Hepatocyte (in vitro differentiated cells): Measurements from ENCODE around the gene DOCK3. TPM values are rescaled to one million over a fixed set of nuclear protein-coding genes. Genes with fewer than 3 reads are reported as not detected.

ENCODE experiments used
- DNase-seq: peaks from one replicate; pipeline ENCODE4 v3.0.0-alpha.2; 2016; ENCODE audit warnings: low spot score
- H2AFZ ChIP-seq: fragments of 200-600 bp; sonication (generic); 2 replicates; pipeline ENCODE4 v1.6.0; 2016; ENCODE audit warnings: antibody characterized with exemption, mild to moderate bottlenecking
- H3K27ac ChIP-seq: fragments of 200-600 bp; sonication (generic); 2 replicates; pipeline ENCODE4 v1.5.1; 2016; ENCODE audit warnings: mild to moderate bottlenecking
- H3K27me3 ChIP-seq: fragments of 200-600 bp; sonication (generic); 2 replicates; pipeline ENCODE4 v1.6.1; 2016
- H3K36me3 ChIP-seq: fragments of 200-600 bp; sonication (generic); replicated peaks from 2 replicates; pipeline ENCODE4 v1.5.1; 2016; ENCODE audit warnings: low read depth; ENCODE audit not compliant: insufficient read depth
- H3K4me1 ChIP-seq: fragments of 200-600 bp; sonication (generic); 2 replicates; pipeline ENCODE4 v1.5.1; 2016; ENCODE audit warnings: mild to moderate bottlenecking, moderate library complexity; ENCODE audit not compliant: insufficient read depth
- H3K4me2 ChIP-seq: fragments of 200-600 bp; sonication (generic); 2 replicates; pipeline ENCODE4 v1.6.0; 2016
- H3K4me3 ChIP-seq: fragments of 200-600 bp; sonication (generic); 2 replicates; pipeline ENCODE4 v1.5.1; 2016; ENCODE audit warnings: mild to moderate bottlenecking
- H3K79me2 ChIP-seq: fragments of 200-600 bp; sonication (generic); 2 replicates; pipeline ENCODE4 v1.6.0; 2017; ENCODE audit warnings: mild to moderate bottlenecking
- H3K9me2 ChIP-seq: fragments of 200-600 bp; sonication (generic); replicated peaks from 2 replicates; pipeline ENCODE4 v1.6.0; 2017; ENCODE audit warnings: mild to moderate bottlenecking; ENCODE audit not compliant: insufficient read depth
- H3K9me3 ChIP-seq: fragments of 200-600 bp; sonication (generic); 2 replicates; pipeline ENCODE4 v1.5.1; 2016; ENCODE audit warnings: low read depth, mild to moderate bottlenecking
- H4K20me1 ChIP-seq: fragments of 200-600 bp; sonication (generic); 2 replicates; pipeline ENCODE4 v1.6.0; 2016; ENCODE audit warnings: mild to moderate bottlenecking; ENCODE audit not compliant: insufficient read depth, poor library complexity, severe bottlenecking
- CTCF ChIP-seq: fragments of 200-600 bp; sonication (generic); IDR thresholded peaks from 2 replicates; pipeline ENCODE4 v1.5.1; 2016; ENCODE audit warnings: antibody characterized with exemption, mild to moderate bottlenecking; ENCODE audit not compliant: poor library complexity
- EZH2 ChIP-seq: fragments of 200-600 bp; sonication (generic); IDR thresholded peaks from 2 replicates; pipeline ENCODE4 v1.6.1; 2016; ENCODE audit warnings: antibody characterized with exemption, mild to moderate bottlenecking, borderline replicate concordance
- EZH2phosphoT487 ChIP-seq: fragments of 200-600 bp; sonication (generic); IDR thresholded peaks from one replicate; pipeline ENCODE4 v1.6.1; 2018; ENCODE audit warnings: antibody characterized with exemption, mild to moderate bottlenecking, low read depth, moderate library complexity; ENCODE audit not compliant: unreplicated experiment, severe bottlenecking
- WGBS: methylation state at CpG from one replicate; pipeline ENCODE4 v1.1.6; 2016; ENCODE audit warnings: low lambda C conversion rate; ENCODE audit errors: missing lambda C conversion rate; 5-methylcytosine and 5-hydroxymethylcytosine counted together
- polyA plus RNA-seq: library from polyadenylated mRNA; unstranded; fragments of >200 nt; fragmentation: Nextera tagmentation; extraction: Ambion mirVana; gene quantifications from 2 replicates; pipeline ENCODE4 v1.2.1, GENCODE V29; 2016
- total RNA-seq: library from RNA; depleted of rRNA; stranded (reverse); fragments of >200 nt; gene quantifications from 2 replicates; pipeline ENCODE4 v1.2.3, GENCODE V29; 2014

The DOCK3 gene
- total and polyA plus RNA-seq, 2 experiments from 2014 or later: 0.77 to 1.6 TPM

GRCh38 chr3:51137715-51138114 lies 463.0 kb downstream of the DOCK3 start:
- H3K9me2 ChIP-seq: no peaks in the 10 kb centered on the region
- H3K27ac ChIP-seq: no peak overlapping the region
- H4K20me1 ChIP-seq: no peaks in the 10 kb centered on the region
- WGBS: 100% methylated on average over 1 of the region's 1 CpG
- TF ChIP-seq EZH2: no peak
- TF ChIP-seq EZH2phosphoT487: no peak
- TF ChIP-seq CTCF: no peak
- no peak overlapping the region for H3K4me2 ChIP-seq
- H3K36me3 ChIP-seq: no peaks in the 10 kb centered on the region
- H3K4me3 ChIP-seq: no peak overlapping the region
- no peak overlapping the region for H2AFZ ChIP-seq
- no peaks in the 10 kb centered on the region for H3K27me3 ChIP-seq
- H3K4me1 ChIP-seq: no peaks in the 10 kb centered on the region
- H3K9me3 ChIP-seq: no peaks in the 10 kb centered on the region
- no peak for DNase-seq
- no peaks in the 10 kb centered on the region for H3K79me2 ChIP-seq

GRCh38 chr3:51139616-51140015 lies 464.9 kb downstream of the DOCK3 start:
- TF ChIP-seq EZH2 (no peak), EZH2phosphoT487 (no peak), CTCF (no peak)
- no peaks in the 10 kb centered on the region for H3K9me3 ChIP-seq
- H3K4me2 ChIP-seq: no peak overlapping the region
- no peak for DNase-seq
- H3K4me1 ChIP-seq: no peaks in the 10 kb centered on the region
- H4K20me1 ChIP-seq: no peaks in the 10 kb centered on the region
- H3K27me3 ChIP-seq: no peaks in the 10 kb centered on the region
- H3K79me2 ChIP-seq: no peaks in the 10 kb centered on the region
- no peaks in the 10 kb centered on the region for H3K9me2 ChIP-seq
- 86% methylated on average over 1 of the region's 1 CpG for WGBS
- no peaks in the 10 kb centered on the region for H3K36me3 ChIP-seq
- H2AFZ ChIP-seq: no peak overlapping the region
- H3K27ac ChIP-seq: no peak overlapping the region
- no peak overlapping the region for H3K4me3 ChIP-seq

GRCh38 chr3:51141573-51141972 lies 466.8 kb downstream of the DOCK3 start:
- H3K4me2 ChIP-seq: no peak overlapping the region
- H3K27ac ChIP-seq: no peak overlapping the region
- no peaks in the 10 kb centered on the region for H3K27me3 ChIP-seq
- H3K9me3 ChIP-seq: no peaks in the 10 kb centered on the region
- H4K20me1 ChIP-seq: no peaks in the 10 kb centered on the region
- no peaks in the 10 kb centered on the region for H3K4me1 ChIP-seq
- no peaks in the 10 kb centered on the region for H3K9me2 ChIP-seq
- no peaks in the 10 kb centered on the region for H3K79me2 ChIP-seq
- no peak overlapping the region for H3K4me3 ChIP-seq
- DNase-seq: no peak
- 45% methylated on average over 2 of the region's 2 CpGs for WGBS
- no peaks in the 10 kb centered on the region for H3K36me3 ChIP-seq
- TF ChIP-seq CTCF (no peak), EZH2phosphoT487 (no peak), EZH2 (no peak)
- H2AFZ ChIP-seq: no peak overlapping the region
